ENCODE measurements around the gene B3GNT4. TPM values are rescaled to one million over a fixed set of nuclear protein-coding genes. Genes with fewer than 3 reads are reported as not detected.
"Not testable (repeated sequence)": the region's sequence is repeated elsewhere in the genome, so short reads cannot be mapped to it uniquely, and the experiment has no call there.

Gene B3GNT4
- not detected for total RNA-seq

DNA sequence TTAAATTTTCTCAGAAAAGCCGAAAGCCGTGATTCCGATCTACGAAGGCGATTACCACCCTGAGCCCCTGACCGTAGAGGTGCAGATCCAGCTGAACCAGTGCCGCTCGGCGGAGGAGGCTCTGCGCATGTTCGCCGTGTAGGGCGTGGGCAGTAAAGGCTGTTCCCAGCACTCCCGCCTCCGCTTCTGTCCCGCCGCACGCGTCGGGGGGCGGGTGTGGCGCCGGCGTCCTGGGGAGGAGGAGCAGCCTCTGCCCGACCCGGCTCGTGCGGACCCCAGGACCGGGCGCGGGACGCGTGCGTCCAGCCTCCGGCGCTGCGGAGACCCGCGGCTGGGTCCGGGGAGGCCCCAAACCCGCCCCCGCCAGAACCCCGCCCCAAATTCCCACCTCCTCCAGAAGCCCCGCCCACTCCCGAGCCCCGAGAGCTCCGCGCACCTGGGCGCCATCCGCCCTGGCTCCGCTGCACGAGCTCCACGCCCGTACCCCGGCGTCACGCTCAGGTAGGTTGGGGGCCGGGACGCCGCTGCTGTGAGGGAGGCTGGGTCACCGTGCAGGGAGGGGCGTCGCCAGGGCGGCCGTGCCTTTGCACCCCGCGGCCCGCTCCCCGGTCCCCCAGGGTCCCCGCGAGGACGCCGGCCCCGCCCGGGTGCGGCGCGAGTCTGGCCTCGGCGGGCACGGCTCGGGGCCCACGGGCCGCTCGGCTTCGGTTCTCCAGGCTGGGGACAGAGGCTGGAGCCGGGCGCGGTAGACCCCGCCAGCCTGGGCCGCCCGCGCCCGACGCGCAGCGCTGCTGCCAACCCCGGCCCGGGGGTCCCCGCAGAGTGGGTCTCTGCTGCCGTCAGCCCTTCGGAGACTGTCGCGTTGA, at the start of gene B3GNT4:
TSS of gene B3GNT4 (plus strand) at position 409 of the 866 bp plus-strand sequence. CDS start 910 bp downstream, outside the sequence.
- peak; percentile 67 for DNase-seq (ENCODE audit: low spot score)

GRCh38 chr12:122155705-122156104, 47.8 kb upstream of the B3GNT4 start:
- DNase-seq (ENCODE audit: low spot score): no peak

GRCh38 chr12:122158700-122159285, 44.7 kb upstream of the B3GNT4 start:
- no peak for DNase-seq (ENCODE audit: low spot score)

GRCh38 chr12:122159882-122160281, 43.6 kb upstream of the B3GNT4 start:
- no peak for DNase-seq (ENCODE audit: low spot score)

DNA sequence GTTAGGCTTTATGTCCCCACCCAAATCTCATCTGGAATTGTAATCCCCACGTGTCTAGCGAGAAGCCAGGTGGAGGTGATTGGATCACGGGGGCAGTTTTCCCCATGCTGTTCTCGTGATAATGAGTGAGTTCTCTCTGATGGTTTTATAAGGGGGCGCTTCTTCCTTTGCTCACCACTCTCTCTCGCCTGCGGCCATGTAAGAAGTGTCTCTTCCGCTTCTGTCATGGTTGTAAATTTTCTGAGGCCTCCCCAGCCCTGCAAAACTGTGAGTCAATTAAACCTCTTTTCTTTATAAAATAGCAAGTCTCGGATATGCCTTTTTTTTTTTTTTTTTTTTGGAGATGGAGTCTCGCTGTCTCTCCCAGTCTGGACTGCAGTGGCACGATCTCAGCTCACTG, 42.7 kb upstream of the B3GNT4 start:
- DNase-seq (ENCODE audit: low spot score): no peak

DNA sequence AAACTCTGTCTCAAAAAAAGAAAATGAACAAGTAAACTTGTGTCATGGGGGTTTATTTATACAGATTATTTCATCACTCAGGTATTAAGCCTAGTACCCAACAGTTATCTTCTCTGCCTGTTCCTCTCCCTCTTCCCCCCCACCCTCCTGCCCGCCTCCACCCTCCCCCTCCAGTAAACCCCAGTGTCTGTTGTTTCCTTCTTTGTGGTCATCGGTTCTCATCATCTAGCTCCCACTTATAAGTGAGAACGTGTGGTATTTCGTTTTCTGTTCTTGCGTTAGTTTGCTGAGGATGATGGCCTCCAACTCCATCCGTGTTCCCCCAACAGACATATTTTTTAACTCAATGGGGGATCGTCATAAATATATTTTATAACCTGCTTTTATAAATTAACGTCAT, 41.8 kb upstream of the B3GNT4 start:
- no peak for DNase-seq (ENCODE audit: low spot score)

DNA sequence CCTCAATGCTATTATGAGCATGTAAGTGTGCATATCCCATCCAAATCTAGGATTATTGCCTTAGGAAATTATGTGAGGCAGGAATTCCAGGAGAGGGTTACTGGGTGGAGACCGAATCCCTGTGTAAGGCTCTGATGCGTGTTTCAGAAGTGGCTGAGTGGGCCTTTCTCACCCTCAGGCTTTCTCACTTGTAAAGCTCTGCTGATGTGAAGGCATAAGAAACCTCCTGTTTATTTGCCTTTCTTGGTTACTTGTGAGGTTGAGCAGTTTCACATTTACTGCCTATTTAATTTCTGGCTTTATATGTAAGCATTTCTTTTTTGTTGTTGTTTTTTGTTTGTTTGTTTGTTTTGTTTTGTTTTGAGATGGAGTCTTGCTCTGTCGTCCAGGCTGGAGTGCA, 40.5 kb upstream of the B3GNT4 start:
- no peak for DNase-seq (ENCODE audit: low spot score)

DNA sequence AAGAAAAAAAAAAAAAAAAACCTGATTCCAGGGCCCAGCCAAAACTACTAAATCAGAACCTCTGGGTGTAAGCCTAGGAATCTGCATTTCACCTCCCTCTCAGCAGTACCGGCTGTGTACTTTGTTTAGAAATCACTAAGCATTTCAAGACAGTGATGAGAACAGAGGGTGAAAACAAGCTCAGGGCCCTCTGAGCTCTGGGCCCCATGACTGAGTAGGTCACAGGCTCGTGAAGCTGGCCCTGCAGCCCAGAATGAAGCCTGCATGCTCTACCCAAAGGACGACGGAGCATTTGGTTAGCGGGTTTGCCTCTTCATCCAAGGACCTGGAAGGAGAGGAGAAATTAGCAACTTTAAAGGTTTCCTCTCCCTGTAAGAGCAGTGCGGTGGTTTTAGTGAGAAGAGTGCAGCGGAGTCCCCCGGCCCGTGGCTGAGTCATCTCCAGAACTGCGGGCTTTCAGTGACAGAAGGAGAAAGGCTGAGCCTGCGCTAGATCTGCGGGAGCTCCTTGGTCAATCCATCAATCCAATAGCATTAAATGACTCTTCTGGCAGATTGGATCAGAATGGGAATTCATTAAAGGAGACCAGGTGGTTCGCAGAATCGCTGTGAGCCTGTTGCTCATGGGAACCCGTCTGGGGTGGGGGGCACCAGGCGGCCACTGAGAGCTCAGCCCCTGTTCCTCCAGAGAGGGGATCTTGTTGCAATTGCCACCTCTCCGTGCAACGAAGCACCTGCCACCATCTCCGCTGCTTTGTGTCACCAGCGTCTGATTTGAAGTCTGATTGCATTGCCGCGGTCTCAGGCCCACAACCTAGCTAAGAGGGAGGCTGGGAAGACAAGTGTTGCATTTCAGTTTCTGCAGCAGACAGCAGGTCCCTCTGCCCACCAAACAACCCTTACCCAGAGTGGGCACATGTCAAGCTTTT, 36.8 kb upstream of the B3GNT4 start:
- no peak for DNase-seq (ENCODE audit: low spot score)

DNA sequence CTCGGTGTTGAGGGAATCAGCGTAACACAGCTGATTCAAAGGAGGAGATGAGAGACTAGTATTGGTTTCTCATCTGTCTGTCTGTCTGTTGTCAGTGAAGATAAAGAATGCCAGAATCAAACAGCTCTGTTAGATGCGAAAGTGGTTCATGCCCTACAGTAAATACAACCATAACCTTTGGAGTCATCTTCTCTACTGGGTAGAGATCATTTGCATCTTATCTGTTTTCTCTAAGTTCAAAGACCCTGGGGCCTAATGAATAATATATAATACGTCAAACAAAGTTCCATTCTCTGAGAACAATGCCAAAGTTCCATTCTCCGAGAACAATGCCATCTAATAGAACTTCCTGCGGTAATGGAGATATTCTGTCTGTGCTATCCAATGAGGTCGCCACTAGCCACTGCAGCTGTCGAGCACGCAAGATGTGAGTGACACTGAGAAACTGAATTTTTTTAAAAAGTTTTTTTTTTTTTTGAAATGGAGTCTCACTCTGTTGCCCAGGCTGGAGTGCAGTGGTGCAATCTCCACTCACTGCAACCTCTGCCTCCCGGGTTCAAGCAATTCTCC, 36.1 kb upstream of the B3GNT4 start:
- no peak for DNase-seq (ENCODE audit: low spot score)

DNA sequence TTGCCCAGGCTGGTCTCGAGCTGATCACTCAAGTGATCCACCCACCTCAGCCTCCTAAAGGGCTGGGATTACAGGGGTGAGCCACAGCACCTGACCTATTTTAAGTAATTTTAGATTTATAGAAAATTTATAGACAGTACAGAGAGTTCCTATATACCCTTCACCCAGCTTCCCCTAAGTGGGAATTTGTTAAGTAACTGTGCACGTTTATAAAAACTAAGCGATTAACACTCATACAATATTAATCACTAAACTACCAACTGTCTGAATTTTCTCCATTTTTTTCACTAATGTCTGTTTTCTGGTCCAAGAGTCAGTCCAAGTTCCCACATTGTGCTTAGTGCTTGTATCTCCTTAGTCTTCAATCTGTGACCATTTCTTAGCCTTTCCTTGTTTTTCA, 35.0 kb upstream of the B3GNT4 start:
- DNase-seq (ENCODE audit: low spot score): no peak

DNA sequence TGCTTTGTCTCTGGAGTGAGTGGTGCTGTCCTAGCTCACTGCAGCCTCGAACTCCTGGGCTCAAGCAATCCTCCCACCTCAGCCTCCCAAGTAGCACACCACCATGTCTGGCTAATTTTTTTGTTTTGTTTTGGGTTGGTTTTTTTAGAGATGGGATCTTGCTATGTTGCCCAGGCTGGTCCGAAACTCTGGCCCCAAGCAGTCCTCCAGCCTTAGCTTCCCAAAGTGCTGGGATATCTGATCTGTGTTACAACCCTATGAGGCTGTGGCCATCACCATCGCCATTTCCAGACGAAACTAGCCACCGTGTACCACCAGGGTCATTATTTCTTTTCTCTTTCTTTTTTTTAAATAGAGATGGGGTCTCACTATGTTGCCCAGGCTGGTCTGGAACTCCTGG, 32.1 kb upstream of the B3GNT4 start:
- DNase-seq (ENCODE audit: low spot score): no peak

DNA sequence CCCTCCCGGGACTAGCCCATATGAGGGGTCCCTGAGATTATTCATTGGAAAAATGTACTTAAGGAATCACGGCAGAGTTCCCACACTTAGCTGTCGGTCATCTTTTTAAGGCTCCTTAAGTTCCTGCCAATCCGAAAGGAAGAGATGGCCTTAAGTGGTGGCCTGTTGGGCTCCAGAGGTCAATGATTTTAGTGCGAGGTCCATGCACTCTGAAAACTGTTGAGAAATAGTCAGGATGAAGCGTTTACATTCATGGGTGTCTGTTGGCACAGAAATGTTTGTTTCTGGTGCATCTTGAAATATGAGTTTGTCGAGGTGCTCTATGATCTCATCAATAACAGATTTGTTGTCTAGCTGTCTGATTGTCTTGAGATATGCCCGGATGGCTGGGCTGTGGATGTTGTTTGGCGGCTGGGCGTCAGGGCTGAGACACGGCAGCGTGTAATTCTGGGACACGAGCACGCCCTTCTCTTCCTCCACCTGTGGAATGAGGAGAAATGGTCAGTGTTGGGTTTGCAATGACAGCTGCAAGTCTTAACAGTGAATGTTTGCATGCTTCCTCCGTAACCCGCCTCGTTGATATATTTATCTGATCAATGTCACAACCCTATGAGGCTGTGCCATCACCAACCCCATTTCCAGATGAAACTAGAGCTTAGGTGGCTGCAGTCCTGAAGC, 31.1 kb upstream of the B3GNT4 start:
- no peak for DNase-seq (ENCODE audit: low spot score)

DNA sequence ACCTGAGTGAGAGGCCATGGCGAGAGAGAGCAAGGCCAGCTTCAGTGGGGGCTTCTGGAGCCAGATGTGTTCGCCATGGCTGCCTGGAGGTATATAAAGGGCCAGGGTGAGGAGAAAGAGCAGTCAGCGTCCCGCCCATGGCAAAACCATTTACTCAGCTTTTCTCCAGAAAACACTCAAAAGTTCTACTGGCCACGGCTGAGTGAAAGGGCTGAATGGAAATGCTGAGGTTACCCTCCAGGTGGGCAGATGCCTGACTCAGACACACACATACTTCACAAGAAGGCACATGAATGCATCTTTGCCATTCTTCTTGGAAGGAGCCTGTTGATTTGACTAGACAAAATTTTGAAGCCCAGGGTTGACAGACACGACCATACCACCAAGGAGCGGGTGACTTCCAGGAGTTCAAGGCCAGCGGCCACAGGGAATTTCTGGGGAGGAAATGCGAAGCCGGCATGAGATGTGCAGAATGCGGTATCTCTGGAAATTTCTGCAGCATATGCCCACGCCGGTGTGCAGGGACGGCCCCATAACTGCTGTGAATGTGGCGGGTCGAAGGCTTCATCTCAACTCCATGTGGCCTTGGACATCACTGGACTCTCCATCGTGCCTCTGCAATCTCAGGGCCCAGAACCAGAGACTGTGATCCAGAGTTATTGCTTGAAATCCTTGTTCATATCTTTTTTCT, 29.2 kb upstream of the B3GNT4 start, which contains the start of gene IL31:
TSS of gene IL31 (minus strand) at position 67 of the 691 bp plus-strand sequence. CDS start at position 18, 49 bp downstream.
- DNase-seq (ENCODE audit: low spot score): no peak

GRCh38 chr12:122176473-122176872, 27.0 kb upstream of the B3GNT4 start:
- not testable (repeated sequence) for DNase-seq (ENCODE audit: low spot score)

- no peak for DNase-seq (ENCODE audit: low spot score)
Measured at GRCh38 chr12:122182887-122183587, 20.5 kb upstream of the B3GNT4 start, which contains the start of gene LRRC43. Gene LRRC43, plus strand, starts transcription at chr12:122183123. Its CDS starts 22 bp downstream, at chr12:122183145.

- DNase-seq (ENCODE audit: low spot score): no peak
Measured at GRCh38 chr12:122183588-122183940, 19.9 kb upstream of the B3GNT4 start.

GRCh38 chr12:122184517-122184916, 19.0 kb upstream of the B3GNT4 start:
- DNase-seq (ENCODE audit: low spot score): no peak

DNA sequence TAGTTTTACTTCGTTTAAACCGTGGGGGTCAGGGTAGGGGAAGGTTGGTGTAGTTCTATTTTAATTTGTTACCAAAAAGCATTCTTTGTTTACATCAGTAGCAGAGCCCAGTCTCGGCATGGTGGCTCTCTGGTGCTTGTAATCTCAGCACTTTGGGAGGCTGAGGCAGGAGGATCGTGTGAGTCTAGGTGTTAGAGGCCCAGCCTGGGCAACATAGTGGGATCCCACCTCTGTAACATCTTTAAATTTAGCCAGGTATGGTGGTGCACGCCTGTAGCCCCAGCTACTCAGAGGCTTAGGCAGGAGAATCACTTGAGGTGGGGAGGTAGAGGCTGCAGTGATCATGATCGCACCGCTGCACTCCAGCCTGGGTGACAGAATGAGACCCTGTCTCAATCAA, 18.4 kb upstream of the B3GNT4 start:
- DNase-seq (ENCODE audit: low spot score): no peak

GRCh38 chr12:122185494-122186082, 17.9 kb upstream of the B3GNT4 start:
- DNase-seq (ENCODE audit: low spot score): no peak

Data from ureter (tissue), 1 donor.